GM12873 (cell line): ENCODE results near the gene TST.
A peak's percentile ranks its signal among the peaks of the same experiment; 100 is the strongest.

Experiments
- TF ChIP-seq, protein P1 (sequence below): IDR thresholded peaks from 2 replicates; pipeline ENCODE4 v1.5.1; 2012; ENCODE audit warnings: low read depth, mild to moderate bottlenecking, moderate library complexity, low read length, control low read depth; ENCODE audit not compliant: insufficient read depth; ENCODE audit errors: missing control alignments

TST gene

DNA sequence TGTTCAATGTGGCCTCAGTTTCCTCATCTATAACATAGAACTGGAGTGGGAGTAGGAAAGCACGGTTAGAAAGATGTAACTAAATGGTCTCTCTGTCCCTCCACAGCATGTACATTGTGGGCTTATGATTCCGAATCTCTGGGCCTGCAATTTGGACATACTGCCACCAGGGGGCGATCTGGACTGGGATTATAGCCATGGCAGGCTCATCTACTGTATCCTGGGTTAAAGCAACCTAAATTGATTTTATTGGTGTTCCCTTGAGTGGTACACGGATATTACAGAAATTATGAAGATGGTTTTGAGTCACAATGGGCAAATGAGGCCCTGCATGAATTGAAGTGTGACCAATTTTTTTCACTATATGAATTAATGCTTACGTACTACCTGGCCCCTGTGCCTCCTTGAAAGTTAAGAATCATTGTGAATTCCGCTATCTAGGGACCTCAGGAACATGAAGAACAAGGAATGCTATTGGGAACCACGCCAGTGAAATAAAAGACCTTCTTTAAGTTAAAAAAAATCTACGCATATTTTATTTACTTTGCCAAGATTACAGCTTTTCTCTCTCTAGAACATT, 32.9 kb downstream of the TST start:
- TF ChIP-seq, protein P1, sequence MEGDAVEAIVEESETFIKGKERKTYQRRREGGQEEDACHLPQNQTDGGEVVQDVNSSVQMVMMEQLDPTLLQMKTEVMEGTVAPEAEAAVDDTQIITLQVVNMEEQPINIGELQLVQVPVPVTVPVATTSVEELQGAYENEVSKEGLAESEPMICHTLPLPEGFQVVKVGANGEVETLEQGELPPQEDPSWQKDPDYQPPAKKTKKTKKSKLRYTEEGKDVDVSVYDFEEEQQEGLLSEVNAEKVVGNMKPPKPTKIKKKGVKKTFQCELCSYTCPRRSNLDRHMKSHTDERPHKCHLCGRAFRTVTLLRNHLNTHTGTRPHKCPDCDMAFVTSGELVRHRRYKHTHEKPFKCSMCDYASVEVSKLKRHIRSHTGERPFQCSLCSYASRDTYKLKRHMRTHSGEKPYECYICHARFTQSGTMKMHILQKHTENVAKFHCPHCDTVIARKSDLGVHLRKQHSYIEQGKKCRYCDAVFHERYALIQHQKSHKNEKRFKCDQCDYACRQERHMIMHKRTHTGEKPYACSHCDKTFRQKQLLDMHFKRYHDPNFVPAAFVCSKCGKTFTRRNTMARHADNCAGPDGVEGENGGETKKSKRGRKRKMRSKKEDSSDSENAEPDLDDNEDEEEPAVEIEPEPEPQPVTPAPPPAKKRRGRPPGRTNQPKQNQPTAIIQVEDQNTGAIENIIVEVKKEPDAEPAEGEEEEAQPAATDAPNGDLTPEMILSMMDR: peak; percentile 80

DNA sequence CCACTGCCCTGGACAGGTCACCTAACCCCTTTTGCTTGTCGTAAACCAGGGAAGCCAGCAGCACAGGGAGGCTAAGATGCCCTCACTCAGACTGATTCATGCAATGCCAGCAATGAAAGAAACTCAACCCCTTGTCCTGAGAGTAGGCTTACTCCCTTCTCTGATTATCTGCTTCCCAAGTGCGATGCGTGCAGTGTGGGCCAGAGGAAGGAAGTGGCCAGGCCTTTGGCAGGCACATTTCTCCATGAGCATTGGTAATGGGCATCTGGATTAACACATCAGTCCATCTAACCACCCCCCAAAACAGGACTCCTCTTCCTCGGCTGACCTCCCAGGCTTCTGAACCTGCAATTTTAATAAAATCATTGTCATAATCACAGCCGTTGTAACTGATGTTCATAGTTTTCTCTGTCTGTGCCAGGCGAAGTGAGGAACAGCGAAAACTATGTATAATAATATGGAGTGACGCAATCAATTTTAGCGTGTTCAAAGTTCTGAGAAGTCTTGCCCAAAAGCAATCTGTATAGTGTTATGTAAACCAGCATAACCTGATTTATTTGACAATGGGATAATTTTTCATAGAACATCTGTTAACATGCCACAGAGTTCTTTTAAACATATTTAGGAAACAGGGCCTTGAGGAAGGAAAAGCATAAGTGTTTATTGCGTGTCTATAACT, 33.9 kb downstream of the TST start:
- TF ChIP-seq, protein P1: no peak

DNA sequence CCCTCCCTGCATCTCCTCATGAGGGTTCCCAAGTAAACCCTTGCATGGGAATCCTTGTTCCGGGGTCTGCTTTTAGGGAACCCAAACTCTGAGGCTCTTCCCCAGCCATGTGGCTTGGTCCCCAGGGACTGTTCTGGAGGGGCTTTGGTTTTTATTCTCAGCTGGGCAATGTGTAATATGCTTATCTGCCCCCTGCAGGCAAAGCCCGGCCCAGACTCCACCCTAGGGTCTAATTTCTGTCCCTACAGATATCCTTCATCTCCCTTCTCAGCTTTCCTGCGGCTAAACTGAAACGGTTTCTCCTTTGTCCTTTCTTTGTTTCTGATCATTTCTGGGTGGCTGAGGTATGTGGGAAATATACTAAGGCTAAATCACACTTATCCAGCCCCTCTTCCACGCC, 37.1 kb downstream of the TST start:
- TF ChIP-seq, protein P1: peak; percentile 10

DNA sequence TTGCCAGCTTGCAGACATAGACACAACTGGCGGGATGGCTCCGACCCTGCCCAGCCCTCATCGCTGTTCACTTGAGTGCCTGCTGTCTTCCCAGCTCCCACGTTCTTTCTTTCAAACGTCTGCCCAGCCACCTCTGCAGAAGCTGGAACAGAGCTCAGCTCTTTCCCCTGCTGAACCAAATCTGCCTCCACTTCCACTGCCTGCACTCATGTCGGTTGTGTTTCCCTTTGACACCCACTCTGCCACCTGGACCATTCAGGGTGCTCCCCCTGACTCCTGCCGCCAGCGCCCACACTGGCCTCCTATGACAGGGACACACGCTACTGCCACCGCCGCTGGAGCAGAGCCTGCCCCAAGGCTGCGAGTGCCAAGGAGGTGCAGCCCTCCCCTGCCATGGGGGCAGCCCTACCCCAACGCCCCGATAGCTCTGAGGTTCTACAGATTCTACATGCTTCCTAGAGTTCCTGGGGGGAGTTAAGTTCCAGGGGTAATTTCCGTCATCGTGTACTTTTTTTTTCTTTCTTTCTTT, 37.9 kb downstream of the TST start:
- TF ChIP-seq, protein P1: no peak

DNA sequence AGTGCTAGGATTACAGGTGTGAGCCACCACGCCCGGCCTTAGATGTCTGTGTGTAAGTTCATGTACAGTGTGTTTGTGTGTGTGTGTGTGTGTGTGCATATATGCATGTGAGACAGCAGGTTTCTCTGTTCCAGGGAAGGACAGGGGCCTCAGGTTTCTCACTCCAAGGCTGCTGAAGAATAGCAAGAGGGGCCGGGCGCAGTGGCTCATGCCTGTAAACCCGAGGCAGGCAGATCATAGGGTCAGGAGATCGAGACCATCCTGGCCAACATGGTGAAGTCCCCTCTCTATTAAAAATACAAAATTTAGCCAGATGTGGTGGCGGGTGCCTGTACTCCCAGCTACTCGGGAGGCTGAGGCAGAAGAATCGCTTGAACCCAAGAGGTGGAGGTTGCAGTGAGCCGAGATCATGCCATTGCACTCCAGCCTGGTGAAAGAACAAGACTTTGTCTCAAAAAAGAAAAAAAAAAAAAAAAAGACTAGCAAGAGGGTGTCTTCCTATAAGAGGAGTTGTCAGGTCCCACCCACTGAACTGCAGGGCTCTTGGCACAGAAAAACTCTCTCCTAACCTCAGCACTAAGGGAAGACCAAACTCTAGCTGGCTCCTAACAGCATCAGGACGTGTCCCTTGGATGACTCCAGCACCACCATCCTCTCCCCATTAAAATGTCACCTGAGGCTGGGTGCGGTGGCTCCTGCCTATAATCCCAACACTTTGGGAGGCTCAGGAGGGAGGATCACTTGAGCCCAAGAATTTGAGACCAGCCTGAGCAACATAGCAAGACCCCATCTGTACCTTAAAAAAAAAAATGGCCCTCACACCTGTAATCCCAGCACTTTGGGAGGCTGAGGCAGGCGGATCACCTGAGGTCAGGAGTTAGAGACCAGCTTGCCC, 40.0 kb downstream of the TST start:
- TF ChIP-seq, protein P1: no peak

DNA sequence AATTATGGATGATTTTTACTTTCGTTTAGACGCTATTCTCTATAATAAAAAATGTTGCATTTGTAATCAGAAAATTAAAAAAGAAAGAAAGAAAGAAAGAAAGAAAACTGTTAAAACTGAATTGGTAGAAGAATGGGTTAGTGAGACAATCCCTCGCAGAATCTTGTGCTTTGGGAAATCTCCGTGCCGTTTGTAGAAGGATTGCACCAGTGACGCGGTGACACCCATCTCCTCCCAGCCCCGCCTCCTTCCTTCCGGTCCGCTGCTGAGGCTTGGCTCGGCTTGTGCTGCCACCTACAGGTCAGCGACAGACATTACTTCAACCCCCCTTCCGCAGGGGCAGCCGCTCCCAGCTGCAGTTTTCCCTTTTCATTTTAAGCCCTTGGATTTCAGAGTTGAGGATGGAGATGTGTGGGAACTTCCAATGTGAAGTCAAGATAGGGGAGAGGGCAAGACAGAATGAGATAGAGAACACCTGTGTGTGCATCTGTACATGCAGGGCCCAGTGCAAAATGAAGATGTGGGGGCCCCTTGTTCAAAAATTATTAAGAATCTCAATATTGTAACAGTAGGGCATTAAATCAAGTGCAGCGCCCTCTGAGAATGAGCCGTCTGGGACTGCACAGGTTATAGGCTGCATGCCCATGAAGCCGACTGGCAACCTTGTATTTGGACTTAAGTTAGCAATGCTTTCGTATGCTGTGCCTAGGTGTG, 41.1 kb downstream of the TST start:
- TF ChIP-seq, protein P1: peak; percentile 92
